ENCODE measurements around the gene IGFBP3.

IGFBP3 gene

DNA sequence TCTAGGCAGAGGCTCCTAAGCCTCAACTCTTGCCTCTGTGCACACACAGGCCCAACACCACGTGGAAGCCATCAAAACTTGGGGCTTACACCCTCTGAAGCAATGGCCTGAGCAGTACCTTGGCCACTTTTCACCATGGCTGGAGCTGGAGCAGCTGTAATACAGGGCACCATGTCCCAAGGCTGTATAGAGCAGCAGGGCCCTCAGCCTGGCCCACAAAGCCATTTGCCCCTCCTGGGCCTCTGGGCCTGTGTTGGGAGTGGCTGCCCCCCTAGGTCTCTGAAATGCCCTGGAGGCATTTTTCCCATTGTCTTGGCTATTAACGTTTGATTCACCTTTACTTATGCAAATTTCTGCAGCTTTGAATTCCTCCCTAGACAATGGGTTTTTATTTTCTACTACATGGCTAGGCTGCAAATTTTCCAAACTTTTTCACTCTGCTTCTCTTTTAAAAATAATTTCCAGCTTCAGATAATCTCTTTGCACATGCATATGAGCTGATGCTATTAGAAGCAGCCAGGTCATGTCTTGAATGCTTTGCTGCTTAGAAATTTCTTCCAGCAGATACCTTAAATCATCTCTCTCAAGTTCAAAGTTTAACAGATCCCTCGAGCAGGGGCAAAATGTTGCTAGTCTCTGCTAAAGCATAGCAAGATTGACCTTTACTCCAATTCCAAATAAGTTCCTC lies 42.5 kb downstream of the IGFBP3 start:
- no peak for DNase-seq (ENCODE audit: low read depth, low spot score)
- no peak overlapping the region for H3K27ac ChIP-seq

GRCh38 chr7:45876519-45876918 lies 44.6 kb downstream of the IGFBP3 start:
- no peak overlapping the region for H3K27ac ChIP-seq
- DNase-seq (ENCODE audit: low read depth, low spot score), result no peak

GRCh38 chr7:45874408-45875131 lies 46.5 kb downstream of the IGFBP3 start:
- no peak for DNase-seq (ENCODE audit: low read depth, low spot score)

DNA sequence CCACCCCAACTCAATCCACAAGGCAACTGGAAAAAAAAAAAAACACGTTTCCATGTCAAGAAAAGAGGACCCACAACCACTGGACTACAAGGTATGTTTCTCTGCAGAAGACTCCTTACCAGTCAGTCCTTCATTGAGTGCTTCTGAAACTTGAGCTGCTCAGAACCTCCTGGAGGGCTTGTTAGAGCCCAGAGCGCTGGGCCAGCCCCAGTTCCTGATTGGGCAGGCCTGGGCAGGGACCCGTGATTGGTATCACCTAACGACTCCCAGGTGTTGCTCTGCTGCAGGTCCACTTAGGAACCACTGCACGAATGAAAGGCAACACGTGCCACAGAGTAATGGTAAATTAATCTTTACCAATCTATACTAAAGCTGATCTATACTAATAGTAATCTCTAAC lies 47.7 kb downstream of the IGFBP3 start:
- DNase-seq (ENCODE audit: low read depth, low spot score), result no peak
- H3K27ac ChIP-seq, result no peak overlapping the region

More at GRCh38 chr7:45874408-45875131, 46.5 kb downstream of the IGFBP3 start:
- peak overlapping the region; percentile 12 for H3K27ac ChIP-seq

DNA sequence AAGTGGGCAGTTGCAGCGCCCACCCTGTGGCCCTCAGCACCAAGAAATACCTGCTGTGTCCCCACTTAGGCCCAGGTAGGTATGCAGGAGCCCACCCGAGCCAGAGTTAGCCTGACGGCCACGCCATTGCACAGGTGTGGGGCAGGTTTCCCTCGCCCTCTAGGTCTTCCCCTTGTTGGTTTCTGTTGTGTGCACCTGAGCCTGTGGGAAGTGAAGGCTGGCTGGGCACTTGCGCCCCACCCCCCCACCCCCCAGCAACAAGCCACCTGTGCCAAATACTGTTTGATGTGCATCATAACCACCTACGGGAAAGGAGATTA lies 48.1 kb downstream of the IGFBP3 start, which contains the start of gene CCDC201:
Gene CCDC201 (minus strand): TSS at position 48 of the 320 bp plus-strand sequence. CDS start 75 bp downstream, outside the sequence.
- DNase-seq (ENCODE audit: low read depth, low spot score), result no peak
- H3K27ac ChIP-seq, result no peak within 1 kb of the TSS

DNA sequence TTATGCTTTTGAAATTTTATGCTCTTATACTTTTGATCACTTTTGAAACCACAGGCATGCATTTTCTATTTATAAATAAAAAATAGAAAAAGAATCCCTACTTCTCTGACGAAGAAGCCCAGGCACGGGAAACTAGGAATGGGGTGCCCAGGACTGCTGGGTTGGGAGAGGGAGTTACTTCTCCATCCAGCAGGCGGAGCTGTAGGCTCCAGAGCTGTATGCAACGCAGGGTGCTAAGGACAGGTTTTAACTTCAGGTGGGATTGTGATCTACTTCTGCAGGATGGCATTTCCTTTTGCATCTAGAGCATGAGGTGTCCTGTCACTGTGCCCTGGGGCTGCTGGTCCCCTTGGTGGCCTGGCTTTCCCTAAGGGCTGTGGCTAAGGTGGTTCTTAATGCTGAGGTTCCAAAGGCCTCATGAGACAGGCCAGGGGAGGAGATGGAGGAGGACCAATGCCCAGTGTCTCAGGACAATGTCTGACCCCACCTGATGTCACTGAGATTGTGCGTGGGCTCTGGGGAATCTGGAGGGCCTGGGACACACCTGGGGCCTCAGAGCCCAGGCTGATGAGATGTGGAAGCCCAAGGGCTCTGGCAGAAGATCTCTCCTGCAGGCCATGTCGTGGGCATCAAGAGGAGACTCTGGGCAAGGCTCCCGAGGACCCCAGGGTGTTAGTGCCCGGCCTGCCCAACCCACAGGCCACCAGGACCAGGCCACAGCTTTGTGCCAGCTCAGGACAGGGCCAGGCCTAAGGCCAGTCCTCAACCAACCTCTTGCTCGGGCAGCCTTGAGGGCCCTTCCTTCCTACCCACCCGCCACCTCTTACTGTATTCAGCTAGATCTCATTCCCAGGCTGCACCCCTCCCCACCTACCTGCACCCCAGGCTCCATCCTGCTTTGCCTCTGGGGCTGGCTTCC lies 48.7 kb downstream of the IGFBP3 start:
- no peak for DNase-seq (ENCODE audit: low read depth, low spot score)
- H3K27ac ChIP-seq, result no peak overlapping the region

- no peak for DNase-seq (ENCODE audit: low read depth, low spot score)
Measured at GRCh38 chr7:45869426-45869825, 51.6 kb downstream of the IGFBP3 start.

GRCh38 chr7:45867471-45867870 lies 53.6 kb downstream of the IGFBP3 start:
- no peak for DNase-seq (ENCODE audit: low read depth, low spot score)
- no peak overlapping the region for H3K27ac ChIP-seq

More at GRCh38 chr7:45869426-45869825, 51.6 kb downstream of the IGFBP3 start:
- no peak overlapping the region for H3K27ac ChIP-seq

DNA sequence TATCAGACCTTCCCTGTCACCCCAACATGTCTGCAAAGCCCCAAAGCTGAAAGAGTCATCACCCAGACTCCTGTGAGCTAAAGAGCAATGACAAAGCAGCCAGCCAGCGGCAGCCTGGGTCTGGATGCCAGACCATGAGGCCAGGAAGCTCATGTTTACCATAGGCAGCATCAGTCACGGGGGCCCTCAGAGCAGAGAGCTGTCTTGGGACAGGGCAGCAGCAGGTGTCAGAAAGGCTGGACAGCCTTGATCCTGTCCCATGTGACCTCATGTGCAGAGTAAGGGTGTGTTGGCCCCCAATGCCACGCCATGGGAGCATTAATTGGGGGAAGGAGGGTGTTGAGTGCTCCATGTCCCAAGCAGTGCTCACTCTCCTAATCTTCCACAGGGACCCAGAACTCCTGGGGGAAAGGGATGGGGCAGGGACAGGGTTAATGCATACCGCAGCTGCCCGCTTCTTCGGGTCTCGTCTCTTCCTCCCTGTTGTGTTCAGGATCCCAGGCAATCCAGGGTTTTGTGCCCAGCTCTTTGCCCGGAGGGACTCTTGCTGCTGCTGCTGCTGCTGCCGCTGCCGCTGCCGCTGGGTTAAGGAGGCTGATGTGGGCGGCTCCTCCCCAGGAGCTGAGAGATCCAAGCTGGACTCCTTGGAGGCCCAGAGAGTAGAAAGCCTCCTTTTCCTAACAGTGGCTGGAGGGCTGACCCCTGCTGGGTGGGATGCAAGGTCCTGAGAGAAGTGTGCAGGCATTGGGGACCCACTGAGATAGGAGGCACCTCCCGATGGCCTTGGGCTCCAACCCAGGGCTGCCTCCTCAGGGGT lies 55.3 kb downstream of the IGFBP3 start:
- no peak overlapping the region for H3K27ac ChIP-seq
- no peak for DNase-seq (ENCODE audit: low read depth, low spot score)

GRCh38 chr7:45863715-45864114 lies 57.4 kb downstream of the IGFBP3 start:
- no peak for DNase-seq (ENCODE audit: low read depth, low spot score)
- no peak overlapping the region for H3K27ac ChIP-seq
